ENCODE measurements around the gene OTUD7B.
"Not testable (repeated sequence)": the region's sequence is repeated elsewhere in the genome, so short reads cannot be mapped to it uniquely, and the experiment has no call there.

OTUD7B gene

GRCh38 chr1:150010393-150011115, at the start of gene OTUD7B:
Gene OTUD7B (minus strand): TSS chr1:150010726. CDS start chr1:149977510, 33,216 bp downstream.
- Histone ChIP-seq H3K36me3 (ENCODE audit: insufficient read depth, low read length) (no peaks in the 10 kb centered on the region), H3K9ac (ENCODE audit: low read depth, low read length) (peak within 1 kb of the TSS; percentile 81), H3K9me3 (ENCODE audit: control insufficient read depth, insufficient read depth, low read length) (no peaks in the 10 kb centered on the region), H3K4me1 (ENCODE audit: insufficient read depth, low read length) (peaks cover 14% of the 10 kb centered on the region)

GRCh38 chr1:150060260-150060659, 49.7 kb upstream of the OTUD7B start:
- Histone ChIP-seq H3K9ac (ENCODE audit: low read depth, low read length) (no peak overlapping the region), H3K36me3 (ENCODE audit: insufficient read depth, low read length) (no peaks in the 10 kb centered on the region), H3K4me1 (ENCODE audit: insufficient read depth, low read length) (no peaks in the 10 kb centered on the region), H3K9me3 (ENCODE audit: control insufficient read depth, insufficient read depth, low read length) (no peaks in the 10 kb centered on the region)

- H3K9ac ChIP-seq (ENCODE audit: low read depth, low read length) = no peak overlapping the region
- no peaks in the 10 kb centered on the region for H3K4me1 ChIP-seq (ENCODE audit: insufficient read depth, low read length)
- H3K9me3 ChIP-seq (ENCODE audit: control insufficient read depth, insufficient read depth, low read length) = no peaks in the 10 kb centered on the region
- H3K36me3 ChIP-seq (ENCODE audit: insufficient read depth, low read length) = no peaks in the 10 kb centered on the region
Observed at GRCh38 chr1:150056407-150056806, 45.9 kb upstream of the OTUD7B start.

- not testable (repeated sequence) for H3K9ac ChIP-seq (ENCODE audit: low read depth, low read length); H3K4me1 ChIP-seq (ENCODE audit: insufficient read depth, low read length); H3K9me3 ChIP-seq (ENCODE audit: control insufficient read depth, insufficient read depth, low read length); H3K36me3 ChIP-seq (ENCODE audit: insufficient read depth, low read length)
Observed at GRCh38 chr1:150055507-150055906, 45.0 kb upstream of the OTUD7B start.

- peaks cover 4% of the 10 kb centered on the region; the same call in 1 of the 2 replicates for H3K4me1 ChIP-seq (ENCODE audit: insufficient read depth, low read length)
- no peaks in the 10 kb centered on the region for H3K9me3 ChIP-seq (ENCODE audit: control insufficient read depth, insufficient read depth, low read length)
- no peaks in the 10 kb centered on the region for H3K36me3 ChIP-seq (ENCODE audit: insufficient read depth, low read length)
- no peak overlapping the region for H3K9ac ChIP-seq (ENCODE audit: low read depth, low read length)
Observed at GRCh38 chr1:150053926-150054325, 43.4 kb upstream of the OTUD7B start.

- not testable (repeated sequence) for H3K4me1 ChIP-seq (ENCODE audit: insufficient read depth, low read length); H3K9me3 ChIP-seq (ENCODE audit: control insufficient read depth, insufficient read depth, low read length); H3K9ac ChIP-seq (ENCODE audit: low read depth, low read length); H3K36me3 ChIP-seq (ENCODE audit: insufficient read depth, low read length)
Observed at GRCh38 chr1:150051905-150052412, 41.4 kb upstream of the OTUD7B start.

GRCh38 chr1:150051089-150051373, 40.5 kb upstream of the OTUD7B start:
- no peaks in the 10 kb centered on the region for H3K9me3 ChIP-seq (ENCODE audit: control insufficient read depth, insufficient read depth, low read length)

GRCh38 chr1:150049926-150050325, 39.4 kb upstream of the OTUD7B start:
- H3K4me1 ChIP-seq (ENCODE audit: insufficient read depth, low read length) = peaks cover 4% of the 10 kb centered on the region; the same call in 1 of the 2 replicates
- no peaks in the 10 kb centered on the region for H3K36me3 ChIP-seq (ENCODE audit: insufficient read depth, low read length)
- no peaks in the 10 kb centered on the region for H3K9me3 ChIP-seq (ENCODE audit: control insufficient read depth, insufficient read depth, low read length)
- no peak overlapping the region for H3K9ac ChIP-seq (ENCODE audit: low read depth, low read length)

More at GRCh38 chr1:150051089-150051373, 40.5 kb upstream of the OTUD7B start:
- H3K36me3 ChIP-seq (ENCODE audit: insufficient read depth, low read length) = no peaks in the 10 kb centered on the region
- H3K9ac ChIP-seq (ENCODE audit: low read depth, low read length) = no peak overlapping the region
- peaks cover 4% of the 10 kb centered on the region; the same call in 1 of the 2 replicates for H3K4me1 ChIP-seq (ENCODE audit: insufficient read depth, low read length)

- H3K36me3 ChIP-seq (ENCODE audit: insufficient read depth, low read length) = no peaks in the 10 kb centered on the region
- no peaks in the 10 kb centered on the region for H3K4me1 ChIP-seq (ENCODE audit: insufficient read depth, low read length)
- no peaks in the 10 kb centered on the region for H3K9me3 ChIP-seq (ENCODE audit: control insufficient read depth, insufficient read depth, low read length)
- no peak overlapping the region for H3K9ac ChIP-seq (ENCODE audit: low read depth, low read length)
Observed at GRCh38 chr1:150034336-150034735, 23.8 kb upstream of the OTUD7B start.

GRCh38 chr1:150028322-150028721, 17.8 kb upstream of the OTUD7B start:
- Histone ChIP-seq H3K9me3 (ENCODE audit: control insufficient read depth, insufficient read depth, low read length) (no peaks in the 10 kb centered on the region), H3K4me1 (ENCODE audit: insufficient read depth, low read length) (no peaks in the 10 kb centered on the region), H3K36me3 (ENCODE audit: insufficient read depth, low read length) (no peaks in the 10 kb centered on the region), H3K9ac (ENCODE audit: low read depth, low read length) (no peak overlapping the region)

GRCh38 chr1:150024156-150024555, 13.6 kb upstream of the OTUD7B start:
- H3K36me3 ChIP-seq (ENCODE audit: insufficient read depth, low read length) = no peaks in the 10 kb centered on the region
- H3K9ac ChIP-seq (ENCODE audit: low read depth, low read length) = no peak overlapping the region
- H3K4me1 ChIP-seq (ENCODE audit: insufficient read depth, low read length) = peaks cover 5% of the 10 kb centered on the region; the same call in 1 of the 2 replicates
- no peaks in the 10 kb centered on the region for H3K9me3 ChIP-seq (ENCODE audit: control insufficient read depth, insufficient read depth, low read length)

GRCh38 chr1:150022357-150022756, 11.8 kb upstream of the OTUD7B start:
- H3K4me1 ChIP-seq (ENCODE audit: insufficient read depth, low read length) = peaks cover 10% of the 10 kb centered on the region
- no peaks in the 10 kb centered on the region for H3K36me3 ChIP-seq (ENCODE audit: insufficient read depth, low read length)
- no peaks in the 10 kb centered on the region for H3K9me3 ChIP-seq (ENCODE audit: control insufficient read depth, insufficient read depth, low read length)
- H3K9ac ChIP-seq (ENCODE audit: low read depth, low read length) = no peak overlapping the region

GRCh38 chr1:150021191-150021694, 10.7 kb upstream of the OTUD7B start:
- Histone ChIP-seq H3K9ac (ENCODE audit: low read depth, low read length) (no peak overlapping the region), H3K4me1 (ENCODE audit: insufficient read depth, low read length) (peaks cover 10% of the 10 kb centered on the region), H3K9me3 (ENCODE audit: control insufficient read depth, insufficient read depth, low read length) (no peaks in the 10 kb centered on the region), H3K36me3 (ENCODE audit: insufficient read depth, low read length) (no peaks in the 10 kb centered on the region)

GRCh38 chr1:150020711-150021110, 10.2 kb upstream of the OTUD7B start:
- H3K9ac ChIP-seq (ENCODE audit: low read depth, low read length) = no peak overlapping the region
- no peaks in the 10 kb centered on the region for H3K36me3 ChIP-seq (ENCODE audit: insufficient read depth, low read length)
- peaks cover 10% of the 10 kb centered on the region for H3K4me1 ChIP-seq (ENCODE audit: insufficient read depth, low read length)
- no peaks in the 10 kb centered on the region for H3K9me3 ChIP-seq (ENCODE audit: control insufficient read depth, insufficient read depth, low read length)

- Histone ChIP-seq H3K9ac (ENCODE audit: low read depth, low read length) (no peak overlapping the region), H3K9me3 (ENCODE audit: control insufficient read depth, insufficient read depth, low read length) (no peaks in the 10 kb centered on the region), H3K36me3 (ENCODE audit: insufficient read depth, low read length) (no peaks in the 10 kb centered on the region), H3K4me1 (ENCODE audit: insufficient read depth, low read length) (peaks cover 10% of the 10 kb centered on the region)
Observed at GRCh38 chr1:150018165-150018564, 7.6 kb upstream of the OTUD7B start.

Data from ES-I3 (cell line).